ENCODE data around the gene TMEM123. TPM values are rescaled to one million over a fixed set of nuclear protein-coding genes. Genes with fewer than 3 reads are reported as not detected.

Gene TMEM123
- total and polyA plus RNA-seq, 2 of the 13 experiments (the other 11 are each of a cell fraction or from before 2014, with no cell fraction given), result 365 to 2,761 TPM

DNA sequence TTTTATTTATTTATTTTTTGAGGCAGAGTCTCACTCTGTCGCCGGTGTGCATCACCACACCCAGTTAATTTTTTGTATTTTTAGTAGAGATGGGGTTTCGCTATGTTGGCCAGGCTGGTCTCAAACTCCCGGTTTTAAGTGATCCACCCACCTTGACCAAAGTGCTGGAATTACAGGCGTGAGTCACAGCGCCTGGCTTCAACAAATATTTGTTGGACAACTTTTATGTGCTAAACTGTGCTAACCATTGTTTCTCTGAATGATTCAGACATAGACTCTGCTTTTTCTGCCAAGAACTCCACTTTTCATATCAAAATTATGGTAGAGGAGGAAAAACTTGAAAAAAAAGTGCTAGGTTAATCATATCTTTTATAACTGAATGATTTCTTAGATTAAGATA is 41.7 kb upstream of the TMEM123 start (continued):
- TF ChIP-seq BCL6 (CRISPR knock-in tag; IDR thresholded peaks at IDR 0.05) (peak; percentile 21; the same call in 1 of the 2 replicates), HES4 (CRISPR knock-in tag; IDR thresholded peaks at IDR 0.05; ENCODE audit: borderline replicate concordance) (no peak), TEAD3 (CRISPR knock-in tag; optimal IDR thresholded peaks at IDR 0.05; ENCODE audit: borderline replicate concordance) (peak; percentile 92), PHF5A (CRISPR knock-in tag; IDR thresholded peaks at IDR 0.05; ENCODE audit: low read depth, unreplicated experiment) (no peak), NCOA2 (CRISPR knock-in tag; IDR thresholded peaks at IDR 0.05) (peak; percentile 77), PCBP2 (optimal IDR thresholded peaks at IDR 0.05; ENCODE audit: low read depth, low read length, poor library complexity, severe bottlenecking) (no peak), EP300 (IDR thresholded peaks at IDR 0.05; ENCODE audit: low read depth in 2 of 2, low read length in 2 of 2) (peak in 1 of 2 experiments; percentile 84; a peak in 2 of 4 replicates), EP300 (CRISPR knock-in tag; IDR thresholded peaks at IDR 0.05; ENCODE audit: borderline replicate concordance) (peak; percentile 39; the same call in 1 of the 2 replicates)

DNA sequence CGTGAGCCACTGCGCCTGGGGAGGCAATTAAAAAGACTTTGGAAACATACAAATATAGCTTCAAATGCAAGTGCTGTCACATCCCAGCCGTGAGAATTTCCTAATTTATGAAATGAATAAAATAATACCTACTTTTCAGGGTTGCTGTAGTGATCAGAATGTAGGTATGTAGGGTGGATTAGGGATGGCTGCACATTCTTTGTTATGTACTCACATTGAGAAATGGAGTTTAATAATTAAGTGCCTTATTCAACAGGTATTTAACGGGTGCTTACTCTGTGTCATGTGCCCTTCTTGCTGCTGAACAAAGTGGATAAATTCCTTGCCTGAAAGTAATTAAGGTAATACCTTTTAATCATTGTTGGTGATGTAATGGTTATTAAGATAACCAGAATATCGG is 41.0 kb upstream of the TMEM123 start:
- no peak; the same call in 2 of the 3 replicates for ATAC-seq
- WGBS (ENCODE audit: low lambda C conversion rate), result 82% methylated on average over 5 of the region's 5 CpGs
- Histone ChIP-seq H3K9ac (ENCODE audit: insufficient read depth, low read depth, low read length) (no peak overlapping the region), H3K4me2 (ENCODE audit: low read depth, low read length) (peak overlapping the region; percentile 56), H3K27ac (ENCODE audit: extremely low read length, insufficient read depth, low read length) (peak overlapping the region; percentile 21), H4K20me1 (ENCODE audit: insufficient read depth, low read length) (no peaks in the 10 kb centered on the region), H2AFZ (ENCODE audit: low read length) (no peak overlapping the region), H3K79me2 (ENCODE audit: insufficient read depth, low read length) (peaks cover 4% of the 10 kb centered on the region), H3K4me1 (ENCODE audit: insufficient read depth, low read length) (peaks cover 75% of the 10 kb centered on the region), H3K36me3 (replicated peaks in 1 of 2; ENCODE audit: control insufficient read depth in 1 of 2, insufficient read depth in 2 of 2, low read length in 2 of 2) (no peaks in the 10 kb centered on the region), H3K27me3 (ENCODE audit: control insufficient read depth in 1 of 2, insufficient read depth in 2 of 2, low read length in 2 of 2) (no peaks in the 10 kb centered on the region), H3K9me3 (ENCODE audit: low read length) (no peaks in the 10 kb centered on the region), H3K4me3 (replicated peaks in 1 of 3; ENCODE audit: insufficient read depth in 1 of 3, low read depth in 2 of 3, low read length in 3 of 3) (no peak overlapping the region)
- intact Hi-C loops (cut with micrococcal nuclease; ENCODE audit: unreplicated experiment) (no loop called here), in situ Hi-C loops (cut with HindIII; ENCODE audit: extremely low pct_ligation_motif_present, low pct_unique_long_range_greater_than_20kb) (loop anchor here (10.0 kb wide), 1 partner anchor 149 kb away; the partner anchor contains the start of gene BIRC2)
- ChIA-PET POLR2A (interaction anchor here (1.5 kb wide), 1 partner anchor 42 kb away, joined by 8 read pairs; no protein-coding TSS in a partner anchor), CTCF (ENCODE audit: low intra/inter-chr PET ratio, low total read pairs) (interaction anchor here (0.6 to 3.2 kb wide), 4 partner anchors 103 to 152 kb away, joined by 3 to 24 read pairs (median 15); partner anchors contain the start of gene BIRC2)
- TF ChIP-seq ZNF558 (CRISPR knock-in tag; IDR thresholded peaks at IDR 0.05; ENCODE audit: borderline replicate concordance), result no peak
- 0 out of 2 replicates have a peak, but pooled peaks have one; percentile 16 for TF ChIP-seq SOX5 (CRISPR knock-in tag; IDR thresholded peaks at IDR 0.05; ENCODE audit: borderline replicate concordance)
- BruUV-seq (replicated peaks), result no TSS peak
- DNase-seq (ENCODE audit: low spot score), result peak; percentile 33
- FAIRE-seq, result no peak

Data from HepG2 (cell line).